ENCODE measurements around the gene ANKRD16.
"Not testable (repeated sequence)": the region's sequence is repeated elsewhere in the genome, so short reads cannot be mapped to it uniquely, and the experiment has no call there.

Gene ANKRD16

DNA sequence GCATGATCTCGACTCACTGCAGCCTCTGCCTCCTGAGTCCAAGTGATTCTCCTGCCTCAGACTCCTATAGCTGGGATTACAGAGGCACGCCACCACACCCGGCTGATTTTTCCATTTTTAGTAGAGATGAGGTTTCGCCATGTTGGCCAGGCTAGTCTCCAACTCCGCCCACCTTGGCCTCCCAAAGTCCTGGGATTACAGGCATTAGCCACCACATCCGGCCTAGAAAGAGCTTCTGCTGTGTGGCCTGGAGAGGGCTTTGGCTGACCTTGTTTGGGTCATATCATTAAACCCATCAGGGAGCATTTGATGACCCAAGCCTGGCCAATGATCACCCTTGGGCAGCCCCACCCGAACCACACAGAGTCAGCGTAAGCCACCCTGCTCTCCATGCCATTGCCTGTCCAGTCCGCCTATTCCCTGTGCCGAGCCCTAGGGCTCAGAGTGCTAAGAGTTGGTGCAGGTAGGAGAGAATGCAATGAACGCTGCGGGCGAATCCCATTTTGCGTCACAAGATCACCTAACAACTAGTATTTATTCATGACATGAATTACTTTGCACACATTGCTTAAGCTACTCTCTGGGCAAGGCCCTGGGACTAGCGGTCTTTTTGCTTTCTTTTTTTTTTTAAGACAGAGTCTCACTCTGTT, 54.1 kb downstream of the ANKRD16 start:
- no peak for DNase-seq (ENCODE audit: low spot score)

DNA sequence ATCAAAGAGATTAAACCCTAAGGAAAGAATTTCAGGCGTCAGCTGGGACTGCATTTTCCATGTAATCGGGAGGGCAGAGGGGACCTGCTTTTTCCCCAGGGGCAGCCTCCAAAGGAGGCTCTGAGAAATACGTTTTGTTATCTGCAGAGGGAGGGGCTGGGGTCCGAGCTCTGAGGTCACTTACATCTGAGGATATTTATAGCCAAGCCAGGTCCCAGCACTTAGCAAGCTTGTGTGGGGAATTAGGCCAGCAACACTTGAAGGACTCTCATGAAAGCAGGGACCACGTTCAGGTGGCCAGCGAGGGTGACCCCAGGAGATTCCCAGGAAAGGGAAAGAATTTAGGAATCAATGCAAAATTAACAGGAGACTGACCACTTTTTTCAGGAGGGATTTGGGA, 55.9 kb downstream of the ANKRD16 start:
- no peak for DNase-seq (ENCODE audit: low spot score)

DNA sequence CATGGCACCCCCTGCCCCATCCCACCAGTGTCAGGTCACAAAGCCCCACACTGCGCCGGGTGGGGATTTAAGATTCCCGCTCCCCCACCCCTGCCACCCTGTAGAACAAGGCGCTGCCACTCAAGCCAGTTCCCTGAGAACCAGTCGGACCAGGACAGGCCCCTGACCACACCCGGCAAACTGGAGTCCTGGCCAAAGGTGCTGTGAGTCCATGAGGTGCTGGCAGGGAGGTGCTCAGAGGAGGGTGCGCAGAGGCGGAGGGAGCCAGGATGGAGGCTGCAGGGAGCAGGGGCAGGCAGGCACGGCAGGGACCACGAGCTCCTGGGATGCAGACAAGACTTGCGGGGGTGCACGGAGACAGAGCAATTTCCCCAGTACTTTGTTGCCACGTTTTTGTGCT, 56.7 kb downstream of the ANKRD16 start:
- no peak for DNase-seq (ENCODE audit: low spot score)

DNA sequence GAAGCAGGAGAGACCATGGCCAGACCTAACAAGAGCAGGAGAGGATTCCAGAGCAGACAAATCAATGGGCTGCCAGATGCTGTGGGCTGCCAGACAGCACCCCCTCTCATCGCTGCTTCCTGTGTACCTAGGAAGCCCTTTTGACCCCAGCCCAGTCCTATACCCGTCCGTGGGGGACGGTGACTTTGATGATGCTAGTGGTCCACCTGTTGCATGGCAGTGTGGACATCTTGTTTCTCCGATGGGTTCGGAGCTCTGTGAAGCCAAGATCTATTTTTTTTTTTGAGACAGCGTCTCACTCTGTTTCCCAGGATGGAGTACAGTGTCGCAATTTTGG, 58.3 kb downstream of the ANKRD16 start:
- no peak for DNase-seq (ENCODE audit: low spot score)

DNA sequence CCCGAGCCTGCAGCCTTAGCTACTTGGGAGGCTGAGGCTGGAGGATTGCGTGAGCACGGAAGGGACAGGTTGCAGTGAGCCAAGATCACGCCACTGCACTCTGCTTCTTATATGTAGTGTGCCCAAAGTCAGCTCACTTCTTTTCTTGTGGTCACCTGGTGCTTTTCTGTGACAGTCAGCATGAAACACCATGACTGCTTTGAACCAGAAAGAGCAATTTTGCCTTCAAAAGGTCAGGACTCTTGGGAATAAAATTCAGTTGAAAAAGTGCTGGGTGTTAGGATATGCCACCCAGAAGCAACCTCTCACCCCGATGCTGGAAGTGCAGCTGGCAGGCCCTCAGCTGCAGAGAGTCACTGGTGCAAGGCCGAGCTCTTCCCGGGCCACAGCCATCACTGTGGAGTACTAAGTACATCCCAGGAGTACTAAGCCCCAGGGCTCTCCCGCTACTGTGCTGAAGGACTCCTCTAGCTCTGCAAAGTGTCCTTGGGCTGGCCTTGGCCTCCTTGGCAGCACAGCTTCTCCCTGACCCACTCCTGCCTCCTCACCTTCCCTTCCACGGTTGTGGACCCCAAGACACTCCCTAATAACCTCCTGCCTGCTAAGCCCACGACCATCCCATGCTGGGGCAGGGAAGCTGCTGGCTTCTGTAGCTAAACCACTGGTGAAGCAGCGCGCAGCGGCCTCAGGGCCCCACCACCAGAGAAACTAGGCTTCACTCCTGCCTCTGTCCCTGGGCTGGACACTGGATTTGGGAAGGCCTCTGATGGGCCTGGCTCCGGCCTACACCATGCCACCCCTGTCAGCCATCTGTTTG, 58.9 kb downstream of the ANKRD16 start:
- DNase-seq (ENCODE audit: low spot score): no peak

DNA sequence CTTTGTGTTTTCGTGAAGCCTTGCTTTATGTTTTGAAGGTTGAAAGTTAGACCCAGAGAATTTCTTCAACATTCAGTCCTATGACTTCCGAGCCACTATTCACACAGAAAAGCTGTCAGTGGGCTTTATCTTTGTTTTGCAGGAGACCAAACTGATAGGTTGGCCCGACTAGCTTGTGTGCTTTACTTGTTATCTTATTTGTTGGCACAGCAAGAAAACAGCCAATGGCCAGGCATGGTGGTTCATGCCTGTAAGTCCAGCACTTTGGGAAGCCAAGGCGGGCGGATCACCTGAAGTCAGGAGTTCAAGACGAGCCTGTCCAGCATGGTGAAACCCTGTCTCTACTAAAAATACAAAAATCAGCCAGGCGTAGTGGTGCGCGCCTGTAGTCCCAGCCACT, 60.4 kb downstream of the ANKRD16 start:
- no peak for DNase-seq (ENCODE audit: low spot score)

DNA sequence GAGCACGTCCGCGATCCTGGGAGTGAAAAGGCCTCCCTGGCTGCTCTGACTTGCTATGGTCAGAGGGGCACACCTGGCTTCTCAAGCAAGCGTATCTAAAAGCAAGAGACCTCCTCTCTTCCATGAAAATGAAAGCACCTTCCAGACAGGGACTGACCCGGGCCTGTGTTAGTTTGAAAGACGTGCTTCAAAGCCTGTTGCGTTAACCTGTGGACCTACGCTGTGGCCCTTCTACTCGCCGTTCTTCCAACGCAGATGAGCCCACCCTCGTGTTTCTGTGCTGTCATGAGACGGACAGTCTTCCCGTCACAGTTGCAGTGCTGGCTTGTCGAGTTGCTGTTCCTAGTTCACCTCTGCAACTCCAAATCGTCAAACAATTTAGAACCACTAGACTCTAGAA, 61.0 kb downstream of the ANKRD16 start:
- no peak for DNase-seq (ENCODE audit: low spot score)

DNA sequence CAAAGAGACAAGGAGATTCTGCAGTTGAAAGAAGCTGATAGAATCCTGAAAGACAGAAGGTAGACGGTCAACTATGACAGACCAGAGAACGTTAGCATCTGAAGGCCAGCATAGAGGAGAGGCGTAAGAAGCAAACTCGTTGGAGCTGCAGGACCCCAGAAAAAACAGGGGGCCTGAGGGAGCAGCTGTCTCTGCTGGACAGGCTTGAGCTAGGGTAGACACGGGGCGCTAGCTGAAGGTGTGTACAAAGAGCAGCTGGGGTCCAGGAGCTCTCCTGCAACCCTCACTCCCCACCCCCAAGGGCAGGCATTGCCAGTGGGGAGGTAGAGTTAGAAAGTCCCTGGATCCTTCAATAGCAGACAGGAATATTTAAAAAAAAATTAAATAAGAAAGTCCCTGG, 61.9 kb downstream of the ANKRD16 start:
- DNase-seq (ENCODE audit: low spot score): no peak

DNA sequence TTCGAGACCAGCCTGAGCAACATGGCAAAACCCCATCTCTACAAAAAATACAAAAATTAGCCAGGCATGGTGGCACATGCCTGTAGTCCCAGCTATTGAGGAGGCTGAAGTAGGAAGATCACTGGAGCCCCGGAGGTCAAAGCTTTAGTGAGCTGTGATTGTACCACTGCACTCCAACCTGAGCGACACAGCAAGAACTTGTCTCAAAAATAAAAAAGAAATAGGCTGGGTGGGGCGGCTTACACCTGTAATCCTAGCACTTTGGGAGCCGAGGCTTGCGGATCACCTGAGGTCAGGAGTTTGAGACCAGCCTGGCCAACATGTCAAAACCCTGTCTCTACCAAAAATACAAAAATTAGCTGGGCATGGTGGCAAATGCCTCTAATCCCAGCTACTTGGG, 63.2 kb downstream of the ANKRD16 start:
- not testable (repeated sequence) for DNase-seq (ENCODE audit: low spot score)

DNA sequence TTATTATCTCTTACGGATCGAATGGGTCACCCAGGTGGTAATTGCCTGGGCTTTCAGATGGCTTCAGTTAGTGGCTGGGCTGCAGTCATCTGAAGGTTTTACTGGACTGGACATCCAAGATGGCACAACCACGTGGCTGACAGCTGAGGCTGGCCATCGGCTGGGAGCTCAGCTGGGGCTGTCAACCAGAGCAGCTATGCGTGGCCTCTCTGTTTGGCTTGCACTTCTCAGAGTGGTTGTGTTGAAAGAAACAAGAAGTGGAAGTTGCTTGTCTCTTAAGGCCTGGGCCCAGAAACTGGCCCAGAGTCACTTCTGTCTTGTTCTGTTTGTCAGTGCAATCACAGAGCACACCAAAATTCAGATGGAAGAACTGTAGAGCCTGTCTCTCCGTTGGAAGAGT, 70.8 kb downstream of the ANKRD16 start:
- DNase-seq (ENCODE audit: low spot score): no peak

DNA sequence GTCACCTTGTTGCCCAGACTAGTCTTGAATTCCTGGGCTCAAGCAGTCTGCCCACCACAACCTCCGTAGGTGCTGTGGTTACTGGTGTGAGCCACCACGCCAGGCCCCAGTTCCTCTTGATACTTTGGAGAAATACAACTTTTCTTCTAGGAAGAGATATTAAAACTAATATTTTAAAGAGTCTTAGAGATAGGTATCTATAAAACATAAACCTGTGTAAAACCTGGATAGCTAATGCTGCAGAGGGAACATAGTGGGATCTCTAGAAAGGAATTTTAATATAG, 71.7 kb downstream of the ANKRD16 start:
- no peak for DNase-seq (ENCODE audit: low spot score)

DNA sequence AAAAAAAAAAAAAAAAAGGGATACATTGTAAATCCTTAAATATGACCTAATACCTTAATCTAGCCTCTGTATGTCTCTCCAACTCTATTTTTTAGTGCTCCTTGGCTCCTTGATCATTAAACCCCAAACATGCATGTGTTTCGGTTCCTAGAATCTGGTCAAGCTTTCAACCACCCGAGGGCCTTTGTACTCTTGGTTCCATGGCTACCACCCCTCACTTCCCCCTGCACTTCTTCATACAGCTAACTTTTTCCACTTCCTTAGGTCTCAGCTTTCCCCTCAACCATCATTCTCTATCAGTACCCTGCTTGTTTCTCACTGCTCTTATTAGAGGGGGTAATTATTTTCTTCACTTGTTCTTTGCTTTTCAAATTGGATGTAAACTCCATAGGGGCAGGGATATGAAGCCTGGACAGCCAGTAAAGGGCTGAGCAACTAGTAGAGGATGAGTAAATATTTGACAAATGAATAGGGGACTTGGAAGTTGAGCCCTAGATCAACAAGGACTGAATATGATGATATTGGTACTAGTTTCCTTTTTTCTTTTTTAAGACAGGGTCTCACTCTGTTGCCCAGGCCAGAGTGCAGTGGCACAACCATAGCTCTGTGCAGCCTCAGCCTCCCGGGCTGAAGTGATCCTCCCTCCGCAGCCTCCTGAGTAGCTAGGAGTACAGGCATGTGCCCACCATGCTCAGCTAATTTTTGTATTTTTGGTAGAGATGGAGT, 72.2 kb downstream of the ANKRD16 start:
- DNase-seq (ENCODE audit: low spot score): no peak

DNA sequence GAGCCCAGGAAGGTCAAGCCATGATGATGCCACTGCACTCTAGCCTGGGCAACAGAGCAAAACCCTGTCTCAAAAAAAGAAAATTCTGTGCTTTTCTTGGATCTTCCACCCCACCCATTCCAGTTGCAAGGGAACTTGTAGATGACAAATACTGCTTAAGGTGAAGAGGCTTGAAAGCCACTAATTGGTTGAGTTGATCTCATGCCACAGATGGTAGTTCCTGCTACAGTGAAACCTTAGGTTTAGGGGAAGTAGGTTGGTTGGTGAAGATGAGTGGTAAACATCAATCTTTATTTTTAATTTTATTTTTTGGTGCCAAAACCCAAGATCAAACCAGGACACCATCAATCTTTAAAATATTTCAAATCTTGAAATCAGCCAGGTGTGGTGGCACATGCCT, 73.5 kb downstream of the ANKRD16 start:
- no peak for DNase-seq (ENCODE audit: low spot score)

DNA sequence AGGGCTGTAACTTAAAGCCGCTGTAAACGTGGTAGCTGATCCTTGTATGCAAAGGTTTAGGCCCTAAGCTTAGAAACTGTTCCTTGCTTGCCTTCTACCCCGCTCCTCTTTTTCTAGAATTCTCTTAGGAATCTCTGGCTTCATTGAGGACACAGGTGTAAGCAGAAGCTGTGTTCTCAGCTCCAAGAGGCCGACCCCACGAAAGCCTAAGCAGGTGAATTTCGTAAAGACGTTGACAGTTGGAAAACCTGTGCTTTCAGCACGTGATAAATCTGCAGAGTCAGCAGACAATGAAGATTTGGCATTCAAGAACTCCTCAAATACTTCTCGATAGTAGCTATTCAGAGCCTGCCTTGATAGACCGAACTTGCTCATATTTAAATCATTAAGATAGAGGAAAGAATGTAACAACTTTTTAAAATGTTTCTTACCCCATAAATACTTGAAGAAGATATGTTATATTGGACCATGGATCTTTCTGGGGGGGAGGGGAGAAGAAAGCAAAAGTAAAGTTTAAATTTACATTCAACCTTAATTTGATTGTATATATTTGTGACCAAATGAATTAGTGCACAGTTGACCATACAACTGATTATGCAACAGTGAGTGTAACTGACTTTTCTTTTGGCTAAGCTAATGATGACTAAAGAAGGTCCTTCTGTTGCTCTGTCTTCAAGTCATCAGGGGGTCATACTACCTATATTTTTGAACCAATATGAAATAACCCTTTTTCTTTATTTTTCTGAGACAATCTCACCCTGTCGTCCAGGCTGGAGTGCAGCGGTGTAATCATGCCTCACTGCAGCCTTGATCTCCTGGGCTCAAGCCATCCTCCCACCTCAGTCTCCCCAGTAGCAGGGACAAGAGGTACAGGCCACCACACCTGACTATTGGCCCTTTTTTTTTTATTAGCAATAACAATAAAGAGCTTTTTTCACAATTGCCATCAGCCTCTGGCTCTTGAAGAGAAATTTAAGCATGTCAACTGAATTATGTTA, 75.3 kb downstream of the ANKRD16 start:
- no peak for DNase-seq (ENCODE audit: low spot score)

DNA sequence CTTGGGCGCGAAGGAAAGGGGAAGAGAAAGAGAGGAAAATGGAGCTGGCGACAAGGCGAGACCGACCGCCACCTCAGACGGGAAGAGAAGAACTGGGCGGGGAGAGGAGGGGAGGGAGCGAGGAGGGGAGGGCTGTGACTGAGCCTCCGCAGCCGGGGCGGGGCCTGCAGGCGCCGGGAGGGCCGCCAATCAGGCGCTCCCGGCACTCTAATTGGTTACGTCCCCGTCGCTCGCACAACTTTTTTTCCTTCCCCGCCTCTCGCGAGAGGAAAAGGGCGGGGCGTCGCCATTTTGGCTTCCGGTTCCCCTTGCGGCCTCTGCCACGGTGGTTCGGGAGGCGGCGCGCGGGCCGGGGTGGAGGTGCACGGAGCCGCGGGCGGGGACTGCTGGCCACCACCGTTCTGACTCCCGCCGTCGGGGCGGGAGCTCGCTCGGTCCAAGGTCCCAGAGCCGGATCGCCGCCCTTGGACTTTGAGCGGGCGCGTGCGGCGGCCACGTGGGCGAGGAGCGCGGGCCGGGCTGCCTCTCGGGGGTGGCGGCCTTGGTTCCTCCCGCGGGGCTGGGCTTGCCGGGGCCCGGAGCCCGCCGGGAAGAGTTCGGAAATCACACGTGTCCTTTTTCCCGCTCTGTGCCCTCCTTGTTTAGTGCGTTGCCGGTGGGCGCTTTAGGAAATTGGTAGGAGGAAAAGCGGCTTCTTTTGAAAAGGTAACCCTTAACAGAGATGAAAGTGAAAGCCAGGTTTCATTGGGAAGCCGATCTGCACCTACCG, 76.2 kb downstream of the ANKRD16 start, which contains the start of gene GDI2:
TSS of gene GDI2 (minus strand) at position 94 of the 769 bp plus-strand sequence. CDS start 176 bp downstream, outside the sequence.
- DNase-seq (ENCODE audit: low spot score): peak; percentile 100

DNA sequence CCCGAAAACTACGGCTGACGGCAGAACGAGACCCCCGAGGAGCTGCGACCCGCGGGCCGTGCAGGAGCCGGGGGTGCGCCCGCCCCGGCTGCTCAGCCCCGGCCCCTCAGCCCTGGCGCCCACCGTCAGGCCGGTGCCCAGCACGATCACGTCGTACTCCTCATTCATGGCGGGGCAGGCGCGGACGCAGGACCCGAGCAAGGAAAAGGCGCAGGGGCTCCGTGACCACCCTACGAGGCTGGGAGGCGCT, 76.7 kb downstream of the ANKRD16 start:
- DNase-seq (ENCODE audit: low spot score): no peak

DNA sequence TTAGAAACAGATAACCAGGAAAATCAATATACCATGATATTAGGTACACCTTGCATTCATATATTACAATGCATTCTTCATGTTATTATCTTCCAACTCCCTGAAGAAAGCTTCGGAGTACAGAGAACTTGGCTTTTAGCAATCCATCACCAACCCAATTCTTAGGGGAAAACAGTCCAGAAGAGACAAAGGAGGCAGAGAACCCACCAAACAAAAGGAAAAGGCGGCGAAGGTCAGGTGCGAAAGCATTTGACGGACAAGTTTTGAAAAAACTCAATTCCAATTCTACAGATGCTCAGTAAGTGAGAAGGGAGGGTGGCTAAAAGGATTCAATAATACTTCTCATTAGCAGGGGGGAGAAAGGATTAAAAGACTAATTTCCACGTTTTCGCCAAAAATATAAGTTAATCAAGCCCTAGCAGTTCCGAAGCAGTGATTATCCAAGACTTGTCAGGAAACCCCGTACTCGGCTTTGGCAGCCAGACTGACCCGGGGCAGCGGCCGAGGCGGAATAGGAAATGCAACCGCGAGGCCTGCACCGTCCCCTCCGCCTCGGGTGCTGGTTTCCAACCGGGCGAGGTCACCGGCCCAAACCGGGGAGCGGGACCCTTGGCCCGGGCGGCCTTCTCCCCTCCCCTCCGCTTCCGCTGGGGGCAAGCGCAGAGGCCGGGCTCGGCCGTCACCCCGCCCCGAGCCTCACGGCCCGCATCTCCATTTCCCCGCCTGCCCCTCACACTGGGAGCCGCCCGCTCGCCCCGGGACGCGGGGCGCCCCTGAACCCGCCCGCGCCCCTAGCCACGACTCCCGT, 77.2 kb downstream of the ANKRD16 start:
- DNase-seq (ENCODE audit: low spot score): peak; percentile 82

Measured in iPS-NIHi11 (cell line).